Psoas muscle (tissue), 8 donors: Measurements from ENCODE around the gene SCGN. TPM values are rescaled to one million over a fixed set of nuclear protein-coding genes. Genes with fewer than 3 reads are reported as not detected.

Source experiments
- ATAC-seq, 4 donors: fragments of 200-7000 bp; cut with Tn5 transposase; one replicate each; pipeline ENCODE4 v1.9.1; 2020; ENCODE audit warnings: moderate library complexity in 3 of 4, mild to moderate bottlenecking in 2 of 4
- DNase-seq, 2 donors: peaks; one replicate each; pipeline ENCODE4 v3.0.0-alpha.2; 2020
- H3K27ac ChIP-seq: fragments of 200-600 bp; one replicate; pipeline ENCODE4 v1.8.0; 2022
- H3K27me3 ChIP-seq, 3 donors: fragments of 200-600 bp in 1 of 3; one replicate each; pipeline versions ENCODE4 v1.6.1 to v1.8.0; 2013 to 2022; ENCODE audit warnings: low read length in 2 of 3, mild to moderate bottlenecking in 2 of 3, moderate library complexity in 1 of 3; ENCODE audit not compliant: insufficient read depth in 3 of 3
- H3K36me3 ChIP-seq, 2 donors: fragments of 200-600 bp in 1 of 2; one replicate each; pipeline versions ENCODE4 v1.6.1 to v1.8.0; 2013 to 2022; ENCODE audit warnings: low read depth in 1 of 2, mild to moderate bottlenecking in 1 of 2, moderate library complexity in 1 of 2; ENCODE audit not compliant: insufficient read depth in 1 of 2
- H3K4me1 ChIP-seq: fragments of 200-600 bp; one replicate; pipeline ENCODE4 v1.8.0; 2022
- H3K4me3 ChIP-seq: fragments of 200-600 bp; one replicate; pipeline ENCODE4 v1.8.0; 2022; ENCODE audit warnings: mild to moderate bottlenecking
- H3K9me3 ChIP-seq: fragments of 200-600 bp; one replicate; pipeline ENCODE4 v1.8.0; 2022
- WGBS, 3 donors: extraction: QIAGEN DNeasy Blood & Tissue Kit; methylation state at CpG; one replicate each; pipeline versions ENCODE4 v1.1.6 to v1.1.7; 2013; 5-methylcytosine and 5-hydroxymethylcytosine counted together
- intact Hi-C, 2 donors: fragments of 100-400 bp; cut with DNase I; formaldehyde crosslinking; loops; one replicate each; pipeline versions ENCODE4 v1.11.0 to v1.14.2; 2022
- polyA plus RNA-seq, 3 donors: library from polyadenylated mRNA; stranded (reverse); fragments of 200-250 nt; gene quantifications; one replicate each; pipeline ENCODE4 v1.2.3, GENCODE V29; 2013
- total RNA-seq, 4 donors: library from RNA; stranded (reverse); fragmentation: NEBNext Ultra II Directional in 2 of 4; extraction: Animal tissue kit (Norgen Biotek cat#: 25700) in 2 of 4; gene quantifications; one replicate each; pipeline versions ENCODE4 v1.2.1 to v1.2.4, GENCODE V29; 2021 to 2023
- TF ChIP-seq, protein P1 (sequence below): fragments of 200-600 bp; IDR thresholded peaks from one replicate; pipeline ENCODE4 v1.8.0; 2022; ENCODE audit warnings: antibody characterized with exemption
- donor health status: healthy with polysubstance abuse.
- donor health status: DM: no; HTN: no; CAD: no; lungs with moderate emphysema.
- donor health status: Bipolar disorder and iron deficiency.
- donor health status: healthy.
- donor health status: DM: yes; HTN: yes; CAD: no.
- donor health status: DM: no; HTN: no; CAD: no.
- donor health status: DM: no; HTN: no; CAD: no.
- donor health status: DM: yes; HTN: yes; CAD: no.

Gene SCGN
- total and polyA plus RNA-seq, 7 donors, result not detected

GRCh38 chr6:25697537-25698340 lies 45.7 kb downstream of the SCGN start:
- intact Hi-C loops, result no loop called here
- TF ChIP-seq, protein P1, sequence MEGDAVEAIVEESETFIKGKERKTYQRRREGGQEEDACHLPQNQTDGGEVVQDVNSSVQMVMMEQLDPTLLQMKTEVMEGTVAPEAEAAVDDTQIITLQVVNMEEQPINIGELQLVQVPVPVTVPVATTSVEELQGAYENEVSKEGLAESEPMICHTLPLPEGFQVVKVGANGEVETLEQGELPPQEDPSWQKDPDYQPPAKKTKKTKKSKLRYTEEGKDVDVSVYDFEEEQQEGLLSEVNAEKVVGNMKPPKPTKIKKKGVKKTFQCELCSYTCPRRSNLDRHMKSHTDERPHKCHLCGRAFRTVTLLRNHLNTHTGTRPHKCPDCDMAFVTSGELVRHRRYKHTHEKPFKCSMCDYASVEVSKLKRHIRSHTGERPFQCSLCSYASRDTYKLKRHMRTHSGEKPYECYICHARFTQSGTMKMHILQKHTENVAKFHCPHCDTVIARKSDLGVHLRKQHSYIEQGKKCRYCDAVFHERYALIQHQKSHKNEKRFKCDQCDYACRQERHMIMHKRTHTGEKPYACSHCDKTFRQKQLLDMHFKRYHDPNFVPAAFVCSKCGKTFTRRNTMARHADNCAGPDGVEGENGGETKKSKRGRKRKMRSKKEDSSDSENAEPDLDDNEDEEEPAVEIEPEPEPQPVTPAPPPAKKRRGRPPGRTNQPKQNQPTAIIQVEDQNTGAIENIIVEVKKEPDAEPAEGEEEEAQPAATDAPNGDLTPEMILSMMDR, result no peak
- WGBS, 3 donors, result 68 to 77% (median 72%) methylated on average over 1 of the region's 1 CpG
- Histone ChIP-seq H3K4me1 (no peaks in the 10 kb centered on the region), H3K4me3 (no peak overlapping the region), H3K9me3 (no peaks in the 10 kb centered on the region), H3K27ac (no peak overlapping the region), H3K36me3 (no peaks in the 10 kb centered on the region), H3K27me3 (no peaks in the 10 kb centered on the region)
- no peak for ATAC-seq
- no peak for DNase-seq

- intact Hi-C loops, result no loop called here
- Histone ChIP-seq H3K36me3 (no peaks in the 10 kb centered on the region), H3K27ac (no peak overlapping the region), H3K4me1 (no peaks in the 10 kb centered on the region), H3K9me3 (no peaks in the 10 kb centered on the region), H3K4me3 (no peak overlapping the region), H3K27me3 (no peaks in the 10 kb centered on the region)
- TF ChIP-seq, protein P1, result no peak
- WGBS, 3 donors, result 65 to 69% (median 66%) methylated on average over 3 of the region's 3 CpGs
- DNase-seq (no peak), ATAC-seq (no peak)
Measured at GRCh38 chr6:25698631-25699030, 46.6 kb downstream of the SCGN start.

GRCh38 chr6:25699649-25700048 lies 47.6 kb downstream of the SCGN start:
- Histone ChIP-seq H3K27me3 (no peaks in the 10 kb centered on the region), H3K27ac (no peak overlapping the region), H3K4me3 (no peak overlapping the region), H3K9me3 (no peaks in the 10 kb centered on the region), H3K4me1 (no peaks in the 10 kb centered on the region), H3K36me3 (no peaks in the 10 kb centered on the region)
- intact Hi-C loops, result no loop called here
- TF ChIP-seq, protein P1, result no peak
- DNase-seq (no peak), ATAC-seq (no peak)
- 36 to 66% (median 57%) methylated on average over 4 of the region's 4 CpGs for WGBS, 3 donors

DNA sequence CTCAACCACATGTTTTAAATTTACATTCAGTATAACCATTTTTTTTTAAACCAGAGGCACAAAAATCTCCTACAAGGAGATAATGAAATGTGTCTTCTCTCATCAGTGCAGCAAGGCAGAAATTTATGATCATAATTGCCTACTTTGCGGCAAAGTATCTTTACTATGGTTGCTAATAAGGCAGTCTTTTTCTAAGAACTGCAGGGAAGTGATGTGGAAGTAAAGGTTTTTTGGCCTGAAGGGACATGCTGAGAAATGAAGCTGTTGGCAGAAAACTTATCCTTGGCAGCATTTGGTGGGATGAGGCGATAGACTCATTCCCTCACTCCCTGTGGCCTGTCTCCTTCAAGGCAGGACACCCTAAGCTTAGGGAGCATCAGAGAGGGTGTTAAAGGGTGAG lies 48.7 kb downstream of the SCGN start:
- TF ChIP-seq, protein P1, result no peak
- 49 to 54% (median 50%) methylated on average over 2 of the region's 2 CpGs for WGBS, 3 donors
- DNase-seq (no peak), ATAC-seq (no peak)
- Histone ChIP-seq H3K27me3 (no peaks in the 10 kb centered on the region), H3K9me3 (no peaks in the 10 kb centered on the region), H3K27ac (no peak overlapping the region), H3K36me3 (no peaks in the 10 kb centered on the region), H3K4me3 (no peak overlapping the region), H3K4me1 (no peaks in the 10 kb centered on the region)
- intact Hi-C loops, result no loop called here

- no peaks in the 10 kb centered on the region for H3K9me3 ChIP-seq
- 82 to 91% (median 85%) methylated on average over 3 of the region's 3 CpGs for WGBS, 3 donors
- no peaks in the 10 kb centered on the region for H3K36me3 ChIP-seq
- ATAC-seq (no peak), DNase-seq (no peak)
- H3K4me1 ChIP-seq, result no peaks in the 10 kb centered on the region
- TF ChIP-seq, protein P1, result no peak
- intact Hi-C loops, result no loop called here
- H3K27me3 ChIP-seq, result no peaks in the 10 kb centered on the region
- no peak overlapping the region for H3K4me3 ChIP-seq
- H3K27ac ChIP-seq, result no peak overlapping the region
Measured at GRCh38 chr6:25701807-25702206, 49.8 kb downstream of the SCGN start.
